GM12872 (cell line): Measurements from ENCODE around the gene ZNF462.

ENCODE experiments used
- TF ChIP-seq, protein P1 (sequence below): IDR thresholded peaks from 3 replicates; pipeline ENCODE4 v1.5.1; 2011; ENCODE audit warnings: low read depth, mild to moderate bottlenecking, low read length, moderate library complexity; ENCODE audit not compliant: insufficient read depth

Gene ZNF462

DNA sequence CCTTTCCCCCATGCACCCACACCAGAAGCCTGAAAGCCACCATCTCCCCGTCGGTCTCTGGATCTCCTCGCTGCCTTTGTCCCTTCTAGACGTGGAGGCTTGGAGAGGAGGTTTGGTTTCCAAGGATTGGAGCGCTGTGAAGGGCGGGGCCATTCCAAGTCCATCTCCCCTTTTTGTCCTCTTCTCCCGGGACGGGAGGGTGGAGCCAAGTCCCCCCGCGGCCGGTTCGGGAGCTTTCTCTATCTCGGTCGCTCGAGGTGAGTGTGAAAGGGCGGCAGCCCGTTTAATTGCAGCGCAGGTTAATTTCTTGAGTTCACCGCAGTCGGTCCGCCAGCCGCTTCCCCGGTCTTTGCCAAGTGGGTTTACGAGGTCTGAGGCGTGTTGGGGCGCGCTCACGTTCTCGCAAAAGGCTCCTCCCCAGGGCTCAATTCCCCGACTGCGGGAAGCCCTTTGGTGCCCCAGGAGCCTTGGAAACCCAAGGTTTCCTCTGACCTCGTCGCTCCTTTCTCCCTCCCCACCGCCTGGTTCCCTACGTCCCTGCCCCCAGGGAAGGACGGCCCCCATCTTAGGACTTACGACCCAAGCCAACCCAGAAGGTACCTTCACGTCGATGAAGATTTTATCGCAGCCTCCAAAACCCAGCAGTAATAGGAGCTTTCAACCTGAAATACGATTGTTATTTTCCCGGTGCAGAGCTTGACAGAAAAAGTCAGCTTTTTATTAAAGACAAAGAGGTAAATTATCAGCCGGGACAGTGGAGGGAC is 2.8 kb upstream of the ZNF462 start:
- TF ChIP-seq, protein P1, sequence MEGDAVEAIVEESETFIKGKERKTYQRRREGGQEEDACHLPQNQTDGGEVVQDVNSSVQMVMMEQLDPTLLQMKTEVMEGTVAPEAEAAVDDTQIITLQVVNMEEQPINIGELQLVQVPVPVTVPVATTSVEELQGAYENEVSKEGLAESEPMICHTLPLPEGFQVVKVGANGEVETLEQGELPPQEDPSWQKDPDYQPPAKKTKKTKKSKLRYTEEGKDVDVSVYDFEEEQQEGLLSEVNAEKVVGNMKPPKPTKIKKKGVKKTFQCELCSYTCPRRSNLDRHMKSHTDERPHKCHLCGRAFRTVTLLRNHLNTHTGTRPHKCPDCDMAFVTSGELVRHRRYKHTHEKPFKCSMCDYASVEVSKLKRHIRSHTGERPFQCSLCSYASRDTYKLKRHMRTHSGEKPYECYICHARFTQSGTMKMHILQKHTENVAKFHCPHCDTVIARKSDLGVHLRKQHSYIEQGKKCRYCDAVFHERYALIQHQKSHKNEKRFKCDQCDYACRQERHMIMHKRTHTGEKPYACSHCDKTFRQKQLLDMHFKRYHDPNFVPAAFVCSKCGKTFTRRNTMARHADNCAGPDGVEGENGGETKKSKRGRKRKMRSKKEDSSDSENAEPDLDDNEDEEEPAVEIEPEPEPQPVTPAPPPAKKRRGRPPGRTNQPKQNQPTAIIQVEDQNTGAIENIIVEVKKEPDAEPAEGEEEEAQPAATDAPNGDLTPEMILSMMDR, result no peak

DNA sequence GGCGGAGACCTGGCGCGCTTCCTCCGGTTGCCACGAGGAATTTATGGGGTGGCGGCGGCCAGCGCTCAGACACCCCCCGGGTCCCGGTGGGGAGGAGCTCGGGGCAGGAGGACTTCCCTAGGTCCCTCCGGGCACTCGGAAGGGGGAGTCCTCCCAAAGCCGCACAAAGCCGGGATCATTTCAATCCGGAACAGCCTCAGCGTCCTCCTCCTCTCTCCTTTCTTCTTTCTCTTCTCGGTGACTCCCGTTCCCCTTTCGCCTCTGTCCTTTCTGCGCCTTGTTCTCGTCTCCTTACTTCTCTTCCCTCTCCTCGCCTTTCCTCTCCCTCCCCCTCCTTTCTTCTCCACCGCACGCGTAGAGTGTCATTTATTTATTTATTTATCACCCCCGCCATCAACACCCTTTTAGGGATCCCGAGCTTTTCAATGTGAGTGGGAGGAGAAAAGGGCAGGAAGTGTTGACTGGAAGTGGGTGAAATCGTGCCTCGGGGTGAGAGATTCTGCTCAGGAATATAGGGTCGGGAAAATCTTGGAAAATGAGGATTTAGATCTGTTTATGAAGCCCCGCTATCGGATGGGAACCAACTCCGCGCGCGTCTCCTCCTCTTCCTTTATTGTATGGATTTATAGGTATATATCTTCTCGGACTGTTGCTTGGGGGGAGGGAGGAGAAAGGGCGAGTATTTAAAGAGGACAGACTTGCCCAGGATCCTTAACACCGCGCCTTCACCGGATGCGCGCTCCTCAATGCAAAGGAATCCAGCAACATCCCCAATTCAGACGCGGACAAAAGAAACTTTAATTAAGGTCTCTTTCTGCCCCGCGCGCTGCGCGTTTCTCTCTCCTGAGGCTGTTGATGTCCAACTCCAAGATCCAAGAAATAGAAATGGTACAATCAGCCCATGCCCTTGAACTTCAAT is 2.0 kb upstream of the ZNF462 start:
- TF ChIP-seq, protein P1, result no peak

DNA sequence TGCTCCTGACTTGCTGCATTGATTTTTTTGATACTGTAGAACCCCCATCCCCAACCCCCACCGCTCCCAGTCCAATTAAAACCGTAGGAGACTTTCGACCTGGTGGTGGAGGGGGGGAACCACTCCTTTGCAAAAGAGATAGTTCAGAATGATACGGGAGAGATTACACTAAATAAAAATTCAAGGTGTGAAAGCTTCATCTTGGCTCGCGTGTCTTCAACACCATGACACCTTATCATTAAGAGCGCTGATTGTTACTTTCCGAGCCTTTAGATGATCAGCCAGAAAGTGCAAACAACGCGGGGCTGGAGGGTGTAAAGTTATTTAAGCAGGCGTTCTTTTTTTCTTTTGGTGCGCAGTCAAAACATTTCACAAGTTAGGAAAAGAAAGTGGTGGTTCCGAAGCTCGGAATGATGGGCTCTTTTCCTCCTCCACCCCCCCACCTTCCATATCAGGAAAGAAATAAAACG is 1.3 kb upstream of the ZNF462 start:
- TF ChIP-seq, protein P1, result no peak

DNA sequence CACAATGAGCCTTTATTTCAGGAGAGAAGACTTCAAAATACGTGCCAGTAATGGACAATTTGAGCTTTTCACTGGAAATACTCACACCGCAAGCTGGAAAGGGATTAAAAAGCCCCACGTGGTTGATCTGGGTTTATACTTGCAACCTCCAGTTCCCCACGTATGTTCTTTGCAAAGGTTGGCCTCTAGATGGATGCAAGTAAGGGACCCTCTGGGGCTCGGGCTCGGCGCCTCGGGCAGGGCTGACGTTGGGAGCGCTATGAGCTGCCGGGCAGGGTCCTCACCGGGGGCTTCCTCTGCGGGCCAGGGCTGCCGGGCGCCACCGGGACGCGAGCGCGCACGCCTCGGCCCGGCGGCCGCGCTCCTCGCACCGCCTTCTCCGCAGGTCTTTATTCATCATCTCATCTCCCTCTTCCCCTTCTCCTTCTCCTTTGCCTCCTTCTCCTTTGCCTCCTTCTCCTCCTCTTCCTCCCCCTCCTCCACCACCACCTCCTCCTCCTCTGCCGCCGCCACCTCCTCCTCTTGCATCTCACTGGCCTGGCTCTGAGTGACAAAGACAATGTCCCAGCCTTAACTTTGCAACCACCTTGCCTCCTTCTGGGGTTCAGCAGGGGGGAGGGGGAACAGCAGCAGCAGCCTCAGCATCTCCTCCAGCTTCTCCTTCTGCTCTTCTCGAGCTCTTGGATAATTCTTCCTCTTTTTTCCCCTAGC is 701 bp upstream of the ZNF462 start:
- TF ChIP-seq, protein P1, result no peak

DNA sequence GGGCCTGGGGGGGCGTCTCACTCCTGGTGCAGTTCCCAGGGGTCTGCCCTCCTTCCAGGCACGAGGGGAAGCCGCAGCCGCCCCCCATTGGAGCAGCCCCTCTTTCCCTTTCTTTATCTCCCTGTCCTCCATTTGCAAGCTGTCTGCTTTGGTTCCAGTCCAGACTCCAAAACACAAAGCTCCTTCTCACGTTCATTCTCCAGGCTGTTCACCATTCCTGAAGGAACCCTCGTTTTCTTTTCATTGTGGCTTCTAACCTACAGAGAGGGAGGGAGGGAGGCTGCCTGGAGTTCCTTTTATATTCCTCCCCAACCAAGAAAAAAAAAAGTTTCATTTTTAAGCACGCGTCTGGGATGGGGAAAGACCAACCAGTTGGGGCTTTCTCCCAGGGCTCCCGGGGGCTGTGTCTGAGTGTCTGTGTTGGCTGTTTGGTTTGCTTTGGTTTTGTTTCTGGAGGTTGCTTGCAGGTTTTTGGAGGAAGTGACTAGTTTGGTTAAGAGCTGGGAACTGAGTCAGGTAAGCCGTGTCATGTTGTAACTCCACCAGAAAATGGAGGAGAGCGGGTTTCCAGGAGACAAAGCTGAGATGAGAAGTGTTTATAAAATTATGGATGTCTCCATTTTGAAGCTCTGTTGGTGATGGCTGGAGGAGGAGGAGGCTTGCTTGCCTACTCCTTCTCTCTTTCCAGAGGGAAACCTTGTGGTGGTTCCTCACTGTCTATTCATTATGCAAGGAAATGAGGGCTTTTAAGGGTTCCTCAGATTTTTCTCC is 1.6 kb downstream of the ZNF462 start:
- TF ChIP-seq, protein P1, result no peak

DNA sequence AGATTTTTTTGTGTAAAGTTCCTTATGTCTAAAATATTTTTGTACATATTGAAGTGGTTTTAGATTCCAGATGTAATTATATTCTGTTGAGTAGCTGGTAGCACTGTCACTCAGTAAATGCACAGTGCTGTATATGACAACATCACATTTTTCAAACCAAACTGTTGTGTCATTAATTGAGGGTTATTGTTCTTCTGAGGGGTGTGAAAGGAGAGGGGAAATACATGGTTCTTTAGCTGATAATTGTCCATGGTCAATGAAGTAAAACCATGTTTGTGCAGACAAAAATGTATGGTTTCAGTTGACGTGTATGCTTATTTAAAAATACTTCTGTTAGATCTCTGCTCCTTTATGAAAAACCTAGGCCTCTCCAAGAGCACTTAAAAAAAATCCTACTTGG is 3.3 kb downstream of the ZNF462 start:
- TF ChIP-seq, protein P1, result no peak
